IPS DF 4.7 (cell line): Measurements from ENCODE around the gene ZNF618.

Experiments
- DNase-seq: peaks from one replicate; pipeline ENCODE4 v3.0.0-alpha.2; 2013; ENCODE audit warnings: low spot score; ENCODE audit errors: extremely low read depth

Gene ZNF618

DNA sequence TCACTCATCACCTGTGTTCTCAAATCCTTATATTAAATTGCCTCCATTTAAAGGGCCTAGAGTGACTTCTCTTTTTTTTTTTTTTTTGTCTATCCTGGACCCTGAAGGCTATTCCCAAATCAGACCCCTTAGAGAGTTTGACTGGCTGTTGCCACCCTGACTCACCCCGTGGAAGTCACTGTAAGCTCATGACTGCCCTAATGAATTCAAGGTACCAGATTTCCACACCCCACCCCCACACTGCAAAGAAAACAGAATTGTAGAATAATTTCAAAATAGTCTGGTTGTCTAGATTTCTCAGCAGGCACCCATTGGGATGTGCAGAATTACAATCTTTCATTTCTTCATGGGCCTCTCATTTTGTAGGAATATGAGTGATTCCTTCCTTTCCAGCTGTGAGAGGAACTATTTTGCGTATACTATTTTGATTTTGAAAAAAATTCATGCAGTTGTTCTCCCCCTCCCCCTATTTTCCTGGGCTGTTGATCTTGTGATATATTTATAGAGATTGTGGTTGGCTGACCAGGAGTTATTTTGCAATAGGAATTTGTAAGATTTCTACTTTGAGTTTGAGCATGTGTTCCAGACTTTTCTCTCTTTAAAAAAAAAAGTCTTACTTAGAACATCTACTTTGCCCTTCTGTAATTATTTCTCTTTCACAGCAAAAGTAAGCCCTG is 79.1 kb downstream of the ZNF618 start:
- DNase-seq = no peak

DNA sequence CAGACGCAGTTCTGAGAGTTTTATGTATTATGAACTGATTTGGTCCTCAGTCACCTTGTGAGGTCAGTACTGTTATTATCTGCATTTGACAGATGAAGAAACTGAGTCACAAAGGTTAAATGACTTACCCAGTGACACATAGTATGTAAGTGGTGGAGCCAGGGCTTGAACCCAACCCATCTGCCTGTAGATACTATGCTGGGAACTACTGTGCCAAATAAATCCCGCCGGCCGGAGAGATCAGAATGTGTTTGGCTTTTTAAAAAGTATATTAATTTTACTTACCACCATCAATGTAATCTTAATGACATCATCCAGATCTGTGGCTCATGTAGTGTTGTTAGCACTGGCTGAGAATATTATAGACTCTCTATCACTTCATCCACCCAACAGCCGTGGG is 80.8 kb downstream of the ZNF618 start:
- DNase-seq = no peak

DNA sequence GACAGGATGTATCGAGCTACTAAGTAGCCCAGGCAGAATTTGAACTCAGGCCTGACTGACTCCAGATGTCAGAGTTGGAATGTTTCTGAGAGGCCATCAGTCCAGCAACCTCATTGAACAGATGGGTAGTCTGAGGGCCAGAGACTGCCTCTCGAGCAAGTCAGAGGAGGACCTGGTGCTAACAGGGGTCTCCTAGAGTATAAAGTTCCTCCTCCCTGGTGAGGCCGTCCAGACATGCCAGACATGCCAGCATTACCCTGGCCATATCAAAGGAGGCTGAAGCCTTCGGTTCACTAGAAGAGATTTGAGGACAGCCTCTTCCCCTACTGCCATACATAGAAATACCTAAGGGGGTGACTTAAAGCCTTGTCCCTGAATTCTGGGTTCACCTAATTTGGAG is 81.2 kb downstream of the ZNF618 start:
- DNase-seq = no peak

DNA sequence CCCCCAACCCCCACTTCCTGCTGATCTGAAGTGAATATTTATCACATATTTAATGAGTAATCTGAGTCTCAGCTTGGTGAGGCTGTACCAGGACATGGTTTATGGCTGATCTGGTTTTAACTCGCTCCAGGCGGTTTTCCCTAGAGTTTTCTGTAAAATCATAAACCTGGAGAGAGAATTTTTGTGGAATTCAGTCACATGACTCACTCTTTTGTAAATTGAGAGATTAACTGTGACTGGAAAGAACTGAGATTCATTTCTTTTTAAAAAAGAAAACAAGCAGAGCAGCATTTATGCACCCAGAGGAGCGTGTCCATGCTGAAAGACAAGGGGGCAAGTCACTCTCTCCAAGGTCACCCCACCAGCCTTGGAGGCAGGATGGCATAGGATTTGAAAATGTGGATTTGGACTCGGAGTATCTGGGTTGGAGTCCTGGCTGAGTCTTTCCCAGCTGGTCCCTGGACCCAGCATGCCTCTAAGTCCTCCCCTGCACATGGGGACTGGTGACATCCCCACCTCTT is 81.8 kb downstream of the ZNF618 start:
- DNase-seq = no peak

DNA sequence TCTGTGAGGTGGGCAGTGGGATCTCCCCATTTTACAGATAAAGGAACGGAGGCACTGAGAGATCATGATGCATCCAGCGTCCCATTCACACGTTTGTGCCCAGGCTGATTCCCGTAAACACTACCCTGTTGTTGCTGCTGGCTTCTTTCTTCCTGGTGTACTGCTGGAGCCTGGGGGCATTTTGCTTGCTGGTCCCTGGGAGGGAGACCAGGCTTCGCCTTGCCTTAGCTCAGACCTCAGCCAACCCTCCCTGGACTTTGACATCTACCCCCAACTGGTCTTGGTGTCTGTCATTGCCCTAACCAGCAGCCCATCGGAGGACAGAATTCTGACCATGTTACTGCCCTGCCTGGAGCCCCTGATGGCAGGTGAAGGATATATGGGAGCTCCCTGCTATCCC is 82.4 kb downstream of the ZNF618 start:
- DNase-seq = no peak

DNA sequence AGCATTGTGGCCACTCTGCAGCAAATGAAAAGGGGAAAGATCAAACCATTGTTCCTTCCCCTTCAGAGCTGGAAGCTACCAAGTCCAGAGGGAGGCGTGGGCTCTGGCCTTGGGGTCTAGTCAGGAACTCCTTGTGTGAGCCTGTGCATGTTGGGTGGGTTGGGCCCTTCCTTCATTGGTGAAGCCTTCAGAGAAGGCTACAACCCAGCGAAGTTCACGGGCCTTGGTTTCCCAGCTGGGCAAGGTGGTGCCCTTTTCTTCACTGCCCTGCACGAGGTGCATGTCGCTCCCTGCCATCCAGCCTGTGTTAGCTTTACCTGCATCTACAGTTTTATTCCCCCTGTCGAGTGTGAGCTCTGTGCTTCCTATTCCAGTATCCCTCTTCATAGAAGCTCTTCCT is 84.7 kb downstream of the ZNF618 start:
- DNase-seq = no peak

DNA sequence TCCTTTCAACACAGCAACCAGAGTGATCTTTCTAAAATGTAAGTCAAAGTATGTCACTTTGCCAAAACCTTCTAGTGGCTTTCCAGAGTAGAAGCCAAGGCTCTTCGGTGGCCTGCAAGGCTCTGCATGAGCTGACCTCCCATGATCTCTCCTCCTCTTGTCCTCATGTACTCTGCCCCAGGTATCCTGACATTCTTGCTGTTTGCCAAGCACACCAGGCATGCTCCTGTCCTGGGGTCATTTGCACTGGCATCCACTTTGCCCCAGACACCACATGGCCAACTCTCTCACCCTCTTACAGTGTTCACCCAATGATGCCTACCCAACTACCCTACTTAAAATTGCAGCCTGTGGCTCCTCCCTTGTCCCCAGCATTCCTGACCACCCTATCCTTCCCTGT is 86.3 kb downstream of the ZNF618 start:
- no peak for DNase-seq

DNA sequence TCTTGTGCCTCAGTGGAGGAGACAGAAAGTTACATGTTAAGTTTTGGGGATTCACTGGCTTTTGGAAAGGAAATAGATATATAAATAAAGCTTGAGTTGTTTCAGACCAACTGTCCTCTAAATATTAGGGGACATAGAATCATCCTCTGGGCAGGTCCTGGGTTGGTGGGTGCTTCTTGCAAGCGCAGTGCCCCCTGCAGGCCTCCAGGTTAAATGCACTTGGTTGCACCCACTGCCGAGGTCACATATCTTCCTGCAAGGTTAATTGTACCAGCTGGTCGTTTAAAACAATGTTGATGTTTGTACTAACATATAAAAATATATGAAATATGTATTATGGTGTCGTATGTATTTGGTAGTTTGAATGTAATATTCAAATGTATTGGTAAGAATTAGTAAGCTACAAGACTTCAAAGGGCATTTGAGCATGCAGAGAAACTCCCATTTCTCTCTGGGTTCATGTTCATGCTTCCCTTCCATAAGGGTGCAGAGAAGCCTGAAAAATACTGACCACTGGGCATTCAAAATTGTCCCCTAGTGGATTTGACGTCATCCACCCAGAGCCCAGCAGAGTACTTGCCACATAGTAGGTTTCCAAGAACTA is 87.0 kb downstream of the ZNF618 start:
- peak; percentile 16 for DNase-seq

DNA sequence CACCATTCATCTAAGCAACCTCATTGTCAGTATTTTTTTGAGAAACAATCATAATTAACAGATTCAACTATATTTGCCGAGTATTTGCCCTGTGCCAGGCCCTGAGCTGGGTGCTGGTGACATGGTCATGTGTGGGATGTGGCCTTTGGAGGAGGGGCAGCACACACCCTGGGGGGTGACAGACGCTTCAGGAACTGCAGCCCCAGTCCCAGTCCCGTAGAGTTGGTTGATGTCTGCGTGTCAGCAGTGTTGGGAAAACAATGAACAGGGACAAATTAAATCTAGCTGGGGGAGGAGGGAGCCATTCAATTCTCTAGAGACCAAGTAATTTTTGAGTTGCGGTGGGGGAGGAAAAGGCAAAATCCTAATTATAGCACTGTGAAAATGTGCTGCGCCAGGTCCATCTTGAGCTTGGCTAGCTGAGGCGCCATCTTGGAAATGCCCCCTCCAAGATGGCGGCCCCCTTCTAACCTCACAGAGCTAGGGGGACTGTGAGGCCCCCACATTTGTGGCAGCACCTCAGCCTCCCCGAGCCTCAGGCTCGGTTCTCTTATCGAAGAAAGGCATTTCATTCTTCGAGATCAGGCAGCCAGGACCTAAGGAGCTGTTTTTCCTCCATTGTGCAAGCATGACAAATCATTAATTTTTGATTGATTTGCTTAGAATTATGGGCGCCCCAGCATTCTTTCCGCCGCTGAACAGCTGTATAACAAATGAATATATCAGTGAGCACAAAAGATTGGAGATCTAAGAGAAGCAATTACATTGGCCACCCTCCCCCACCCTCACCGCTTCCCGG is 87.8 kb downstream of the ZNF618 start:
- no peak for DNase-seq

DNA sequence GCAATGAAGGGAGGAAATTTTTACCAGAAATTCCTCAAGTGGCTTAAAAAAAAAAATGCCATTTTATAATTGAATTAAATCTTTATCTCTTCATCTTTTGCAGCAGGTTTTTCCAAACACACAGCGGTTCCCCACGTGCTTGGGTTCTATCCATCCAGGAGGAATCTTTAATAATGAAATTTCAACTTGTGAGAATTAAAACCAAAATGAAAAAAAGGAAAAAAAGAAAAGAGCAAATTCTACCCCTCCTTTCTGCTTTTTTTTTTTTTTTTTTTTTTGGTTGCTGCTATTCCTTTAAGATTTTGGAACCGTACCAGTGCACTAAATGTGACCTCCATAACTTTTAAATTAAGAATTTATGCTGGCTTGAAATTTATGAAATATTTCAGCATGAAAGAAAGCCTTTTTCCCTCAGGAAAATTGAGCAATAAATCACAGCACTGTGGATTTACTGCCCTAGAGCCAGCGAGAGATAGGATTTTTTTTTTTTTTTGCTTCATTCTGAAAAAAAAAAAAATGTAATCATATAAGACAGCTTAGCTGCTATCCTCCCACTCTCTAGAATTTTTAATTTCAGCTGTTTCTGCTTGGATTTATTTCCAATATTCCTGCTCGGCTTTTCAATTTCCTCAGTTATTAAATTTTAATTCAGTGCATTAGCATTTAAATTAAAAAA is 88.5 kb downstream of the ZNF618 start:
- DNase-seq = no peak

DNA sequence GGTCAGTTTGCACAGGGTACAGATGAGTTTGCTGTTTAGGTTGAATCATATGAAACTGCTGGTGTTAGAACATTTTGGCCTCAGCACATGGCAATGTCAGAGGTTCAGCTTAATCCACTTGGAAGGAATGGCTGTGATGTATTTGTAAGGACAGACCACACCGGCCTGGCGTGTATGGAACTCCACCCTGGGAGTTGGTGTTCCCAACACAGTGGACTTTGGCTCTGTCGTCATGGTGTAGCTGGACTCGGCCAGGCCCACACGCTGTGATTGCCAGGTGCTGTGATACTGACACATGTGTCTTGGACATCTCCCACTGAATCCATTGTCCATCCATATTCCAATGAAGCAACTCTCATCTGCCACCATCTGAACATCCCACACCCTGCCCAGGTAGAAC is 90.3 kb downstream of the ZNF618 start:
- no peak for DNase-seq

DNA sequence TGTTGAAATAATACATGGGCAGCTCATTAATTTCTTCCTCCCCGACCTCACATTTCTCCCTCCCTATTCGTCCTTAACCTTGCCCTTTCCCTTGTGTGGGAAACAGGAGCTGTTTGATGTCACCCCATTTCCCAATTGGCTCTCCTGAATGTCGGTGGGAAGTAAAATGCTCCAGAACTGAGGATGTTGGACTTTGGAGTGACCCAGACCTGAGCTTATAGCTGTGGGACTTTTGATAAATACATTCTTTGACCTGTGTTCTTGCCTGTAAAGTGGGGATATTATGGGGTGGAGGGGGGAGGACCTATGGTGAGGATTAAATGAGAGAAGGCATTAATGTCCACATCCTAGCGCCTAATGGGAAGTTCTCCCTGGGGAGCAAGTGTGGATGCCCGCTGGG is 91.3 kb downstream of the ZNF618 start:
- DNase-seq = no peak

DNA sequence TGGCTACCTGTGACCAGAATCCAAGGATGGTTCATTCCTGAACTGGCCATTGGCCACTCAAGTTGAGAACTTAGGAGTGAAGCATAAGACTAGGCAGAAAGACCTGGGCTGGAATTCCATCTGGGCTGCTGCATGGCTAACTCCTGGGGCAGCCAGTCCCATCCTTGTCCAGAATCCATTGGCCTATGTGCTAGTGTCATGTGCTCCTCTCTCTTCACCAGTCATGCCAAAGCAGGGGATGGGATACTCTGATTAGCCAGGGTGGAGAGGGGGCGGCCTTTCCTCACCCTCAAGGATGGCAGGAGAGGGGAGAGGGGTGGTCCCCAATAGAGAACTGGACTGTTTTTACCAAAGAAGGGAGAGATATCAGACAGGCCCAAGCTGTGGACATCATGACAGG is 93.2 kb downstream of the ZNF618 start:
- DNase-seq = no peak

DNA sequence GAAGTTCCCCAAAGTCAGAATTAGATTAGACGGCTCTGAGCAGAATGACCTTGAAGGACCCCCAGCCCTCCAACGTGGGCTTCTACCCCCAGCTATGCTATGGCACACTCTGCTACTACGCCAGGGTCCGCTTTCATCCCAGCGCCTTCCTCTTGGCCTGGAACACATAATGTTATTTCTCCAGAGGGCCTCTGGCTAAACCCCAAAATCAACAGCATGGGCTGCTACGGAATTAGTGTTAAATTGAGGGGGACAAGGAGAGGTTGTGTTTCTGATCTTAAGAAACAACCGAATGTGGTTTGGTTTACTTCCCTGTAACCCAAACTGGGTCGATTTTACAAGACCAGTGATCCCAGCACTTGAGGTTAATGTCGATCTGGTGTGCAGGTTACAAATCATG is 97.1 kb downstream of the ZNF618 start:
- no peak for DNase-seq

DNA sequence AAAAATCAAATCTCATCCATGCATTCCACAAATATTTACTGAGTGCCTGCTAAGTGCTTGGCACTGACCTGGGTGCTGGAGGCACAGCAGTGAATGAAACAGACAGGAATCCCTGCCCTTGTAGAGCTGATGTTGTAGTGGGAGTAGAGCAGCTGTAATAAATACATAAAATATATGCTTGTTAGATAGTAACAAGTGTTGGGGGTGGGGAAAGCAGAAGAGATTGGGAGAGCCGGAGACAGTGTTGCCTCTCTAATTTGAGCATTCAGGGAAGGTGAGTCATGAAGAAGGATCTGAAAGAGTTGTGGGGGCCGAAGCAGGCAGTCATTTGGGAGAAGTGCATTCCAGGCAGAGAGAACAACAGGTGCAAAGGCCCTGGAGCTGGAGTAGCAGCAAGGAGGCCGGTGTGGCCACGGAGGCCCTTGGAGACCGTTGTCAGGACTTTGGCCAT is 97.9 kb downstream of the ZNF618 start:
- DNase-seq = no peak

DNA sequence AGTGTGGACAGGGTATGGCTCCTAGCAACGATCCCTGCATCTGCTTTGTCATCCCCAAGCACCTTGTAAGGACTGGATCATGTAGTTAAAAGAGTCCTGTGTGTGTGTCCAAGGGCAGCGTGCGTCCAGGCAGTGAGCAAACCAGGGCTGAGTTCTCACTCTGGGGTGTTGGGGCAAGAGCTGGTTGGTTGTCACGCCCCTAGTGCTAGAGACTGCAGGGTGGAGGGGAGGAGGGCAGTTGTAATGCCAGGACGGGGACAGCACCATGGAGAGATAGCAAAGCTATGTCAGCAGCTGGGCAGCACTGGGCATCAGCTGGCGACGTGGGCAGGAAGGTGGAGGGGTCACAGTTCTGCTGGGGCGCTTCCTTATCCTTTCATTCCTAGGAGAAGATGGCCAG is 100.8 kb downstream of the ZNF618 start:
- DNase-seq = no peak

DNA sequence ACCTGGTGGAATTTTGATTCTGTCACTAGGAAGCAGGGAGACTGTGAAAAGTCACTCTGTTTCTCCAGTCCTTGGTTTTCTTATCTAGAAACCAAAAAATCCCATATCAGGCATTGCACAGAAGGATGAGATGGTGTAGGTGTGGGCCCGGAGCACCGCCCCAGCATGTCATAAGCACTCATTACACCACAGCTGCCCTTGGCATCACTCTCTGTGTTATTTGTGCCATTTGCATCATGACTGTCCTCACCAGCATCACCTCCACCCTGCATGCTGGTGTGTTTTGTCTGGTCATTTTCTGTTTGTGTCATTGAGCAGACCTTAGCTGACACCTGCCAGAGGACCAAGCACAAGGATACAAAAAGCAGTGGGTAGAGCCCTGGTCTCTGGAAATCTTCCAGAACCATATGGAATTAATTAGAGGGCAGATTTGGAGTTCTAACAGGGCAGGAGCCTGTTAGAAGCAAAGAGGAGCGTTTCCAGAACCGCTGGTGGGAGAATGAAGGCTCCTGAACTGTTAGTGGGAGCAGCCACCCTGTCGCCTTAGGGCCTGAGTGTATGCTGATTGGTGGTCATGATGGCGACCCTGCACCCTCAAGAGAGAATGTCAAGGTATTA is 102.7 kb downstream of the ZNF618 start:
- DNase-seq = no peak

DNA sequence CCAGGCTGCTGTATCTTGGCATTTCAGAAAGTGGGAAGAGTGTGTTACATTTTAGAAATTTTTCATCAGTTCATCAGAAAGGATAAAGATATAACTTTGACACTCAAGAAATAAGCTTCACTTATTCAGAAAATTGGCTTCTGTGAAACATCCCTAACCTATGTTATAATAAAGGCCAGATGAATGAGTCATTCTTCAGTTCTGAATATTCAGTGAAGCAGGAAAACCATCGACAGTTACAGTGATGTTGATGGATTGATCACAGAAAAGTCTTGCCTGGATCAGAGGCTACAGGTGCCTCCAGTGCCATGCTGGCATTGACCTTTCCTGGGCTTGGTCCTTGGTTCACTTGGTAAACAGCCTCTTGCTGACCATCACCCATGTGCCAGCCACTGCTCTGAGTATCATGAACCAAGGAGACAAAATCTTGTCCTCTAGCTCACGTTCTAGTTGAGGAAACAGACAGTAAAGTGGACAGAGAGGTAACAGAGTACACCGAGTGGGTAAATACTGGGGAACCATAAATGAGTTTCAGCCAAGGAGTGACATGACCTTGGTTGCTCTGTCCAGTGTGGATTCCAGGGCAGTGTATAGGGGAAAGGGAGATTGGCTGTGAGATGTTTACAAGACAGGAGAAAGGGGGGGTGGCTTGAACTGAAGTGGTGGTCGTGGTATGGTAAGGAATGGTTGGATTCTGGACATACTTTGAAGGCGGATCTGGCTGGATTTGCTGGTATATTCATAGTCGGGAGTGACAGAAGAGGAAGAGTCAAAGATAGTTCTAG is 103.4 kb downstream of the ZNF618 start:
- no peak for DNase-seq

DNA sequence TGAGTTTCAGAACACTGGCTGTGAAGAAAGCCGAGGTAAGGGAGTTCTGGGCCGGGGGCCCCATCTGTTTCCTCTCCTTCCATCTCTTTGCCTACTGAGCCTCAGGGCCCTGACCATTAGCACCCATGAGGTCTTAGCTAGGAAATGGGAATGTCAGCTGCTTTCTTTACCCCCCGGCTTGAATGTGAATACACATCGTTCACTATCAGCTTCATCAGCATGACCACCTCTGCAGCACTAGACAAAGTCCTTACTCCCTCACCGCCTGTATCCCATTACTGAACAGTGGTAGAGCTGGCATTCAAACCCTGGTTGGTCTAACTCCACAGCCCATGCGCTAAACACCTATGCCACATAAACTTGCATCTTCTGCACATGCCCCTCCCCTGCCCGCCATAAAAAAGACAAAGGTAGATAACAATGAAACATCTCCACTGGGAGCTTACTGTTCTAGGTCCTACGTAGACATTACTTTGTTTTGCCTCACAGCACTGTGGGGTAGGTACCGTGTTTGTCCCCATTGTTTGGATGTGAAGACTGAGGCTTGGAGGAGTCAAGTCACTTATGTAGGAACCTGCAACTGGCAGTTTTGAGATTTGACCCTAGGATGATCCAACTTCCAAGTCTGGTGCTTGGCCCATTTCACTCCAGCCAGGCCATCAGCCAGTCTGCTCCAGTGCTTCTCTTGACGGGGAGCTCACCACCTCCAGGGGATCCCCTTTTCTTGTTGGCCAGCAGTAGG is 108.7 kb downstream of the ZNF618 start:
- DNase-seq = no peak
